SK-N-SH (cell line): ENCODE data around the gene POGZ. TPM values are rescaled to one million over a fixed set of nuclear protein-coding genes. Genes with fewer than 3 reads are reported as not detected.
"Not testable (repeated sequence)": the region's sequence is repeated elsewhere in the genome, so short reads cannot be mapped to it uniquely, and the experiment has no call there.

Source experiments
- CTCF ChIA-PET: fragments of 300-600, 350-600 bp; formaldehyde crosslinking; extraction: SDS; loops from one replicate; lab custom pipeline; 2021; lab: Yijun Ruan, JAX
- POLR2A ChIA-PET: fragments of 350-600 bp; sonication (Branson Sonifier 250); formaldehyde crosslinking; extraction: SDS; loops from one replicate; lab custom pipeline; 2020; ENCODE audit warnings: antibody characterized with exemption, inconsistent platforms; lab: Yijun Ruan, JAX
- DNase-seq: peaks from one replicate; pipeline ENCODE4 v3.0.0; 2012
- H2AFZ ChIP-seq: fragments of 200-600 bp; sonication (generic); 2 replicates; pipeline ENCODE4 v1.8.1; 2016; ENCODE audit warnings: antibody characterized with exemption, mild to moderate bottlenecking, low read depth
- H3F3A ChIP-seq: fragments of 200-600 bp; sonication (generic); replicated peaks from 2 replicates; pipeline ENCODE3; 2016; ENCODE audit warnings: antibody characterized with exemption, mild to moderate bottlenecking; ENCODE audit not compliant: insufficient read depth
- H3K27ac ChIP-seq, 2 experiments: fragments of 200-500 bp in 1 of 2; fragments of 200-600 bp in 1 of 2; sonication (Bioruptor generic) in 1 of 2; sonication (generic), shearing (Covaris generic) in 1 of 2; 2 replicates each; pipeline versions ENCODE4 v1.5.1 to v1.6.1; 2014 to 2016; ENCODE audit warnings: low read depth in 2 of 2, inconsistent platforms in 1 of 2, low read length in 1 of 2, mild to moderate bottlenecking in 1 of 2, mixed read lengths in 1 of 2
- H3K27me3 ChIP-seq: fragments of 200-600 bp; sonication (generic), shearing (Covaris generic); 2 replicates; pipeline ENCODE4 v1.6.1; 2016; ENCODE audit warnings: mixed run types; ENCODE audit not compliant: insufficient read depth
- H3K36me3 ChIP-seq, 2 experiments: fragments of 200-500 bp in 1 of 2; fragments of 200-600 bp in 1 of 2; sonication (Bioruptor generic) in 1 of 2; sonication (generic) in 1 of 2; replicated peaks in 1 of 2; 2 replicates each; pipeline versions ENCODE3 to v1.5.1; 2014 to 2016; ENCODE audit warnings: low read length in 1 of 2, mild to moderate bottlenecking in 1 of 2; ENCODE audit not compliant: insufficient read depth in 2 of 2, control insufficient read depth in 1 of 2
- H3K4me1 ChIP-seq, 2 experiments: fragments of 200-500 bp in 1 of 2; fragments of 200-600 bp in 1 of 2; sonication (Bioruptor generic) in 1 of 2; sonication (generic), shearing (Covaris generic) in 1 of 2; 2 replicates each; pipeline versions ENCODE4 v1.5.1 to v1.6.1; 2014 to 2016; ENCODE audit warnings: low read depth in 1 of 2, low read length in 1 of 2, mixed run types in 1 of 2; ENCODE audit not compliant: insufficient read depth in 2 of 2, control insufficient read depth in 1 of 2
- H3K4me2 ChIP-seq: fragments of 200-600 bp; sonication (generic), shearing (Covaris generic); 2 replicates; pipeline ENCODE4 v1.6.1; 2017; ENCODE audit warnings: mixed run types
- H3K4me3 ChIP-seq, 2 experiments: fragments of 200-500 bp in 1 of 2; fragments of 200-600 bp in 1 of 2; sonication (Bioruptor generic) in 1 of 2; sonication (generic), shearing (Covaris generic) in 1 of 2; 2 replicates each; pipeline versions ENCODE4 v1.5.1 to v1.8.1; 2014 to 2016; ENCODE audit warnings: low read depth in 2 of 2, inconsistent platforms in 1 of 2, low read length in 1 of 2, mild to moderate bottlenecking in 1 of 2, mixed read lengths in 1 of 2, moderate library complexity in 1 of 2
- H3K79me2 ChIP-seq: fragments of 200-600 bp; sonication (generic); 2 replicates; pipeline ENCODE4 v1.8.1; 2017; ENCODE audit warnings: mild to moderate bottlenecking; ENCODE audit not compliant: insufficient read depth
- H3K9ac ChIP-seq: fragments of 200-600 bp; sonication (generic); 2 replicates; pipeline ENCODE4 v1.6.1; 2017; ENCODE audit warnings: mixed run types
- H3K9me2 ChIP-seq: fragments of 200-600 bp; sonication (generic); 2 replicates; pipeline ENCODE4 v1.6.1; 2017; ENCODE audit warnings: mixed run types
- H3K9me3 ChIP-seq: fragments of 200-600 bp; sonication (generic); 2 replicates; pipeline ENCODE4 v1.6.1; 2017; ENCODE audit warnings: mixed run types, mild to moderate bottlenecking, moderate library complexity
- H4K20me1 ChIP-seq: fragments of 200-600 bp; sonication (generic); 2 replicates; pipeline ENCODE4 v1.6.1; 2017; ENCODE audit warnings: mild to moderate bottlenecking, mixed run types; ENCODE audit not compliant: insufficient read depth
- EP300 ChIP-seq, 2 experiments: IDR thresholded peaks; 2 replicates each; pipeline versions ENCODE4 v1.4.0 to v1.6.1; 2012; ENCODE audit warnings: borderline replicate concordance in 1 of 2, low read depth in 1 of 2, low read length in 1 of 2
- FOSL2 ChIP-seq: IDR thresholded peaks from 2 replicates; pipeline ENCODE4 v1.4.0; 2012; ENCODE audit warnings: low read depth, mild to moderate bottlenecking, moderate library complexity, borderline replicate concordance
- JUND ChIP-seq: IDR thresholded peaks from 2 replicates; pipeline ENCODE4 v1.4.0; 2012
- MXI1 ChIP-seq: IDR thresholded peaks from 2 replicates; pipeline ENCODE4 v1.6.1; 2012; ENCODE audit warnings: mild to moderate bottlenecking, low read depth, low read length, improper control_type of control experiment
- NRF1 ChIP-seq: IDR thresholded peaks from 2 replicates; pipeline ENCODE4 v1.6.1; 2012; ENCODE audit warnings: low read depth, mild to moderate bottlenecking, low read length
- POLR2AphosphoS5 ChIP-seq: IDR thresholded peaks from 2 replicates; pipeline ENCODE4 v1.6.1; 2012; ENCODE audit warnings: low read depth, low read length
- RAD21 ChIP-seq: IDR thresholded peaks from 2 replicates; pipeline ENCODE4 v1.6.1; 2012; ENCODE audit warnings: mild to moderate bottlenecking, low read length
- RFX5 ChIP-seq: IDR thresholded peaks from 2 replicates; pipeline ENCODE4 v1.6.1; 2012; ENCODE audit warnings: mild to moderate bottlenecking, improper control_type of control experiment, low read length
- SIN3A ChIP-seq: IDR thresholded peaks from 2 replicates; pipeline ENCODE4 v1.6.1; 2012; ENCODE audit warnings: low read depth, mild to moderate bottlenecking, low read length, moderate library complexity, borderline replicate concordance
- SMC3 ChIP-seq: IDR thresholded peaks from 2 replicates; pipeline ENCODE4 v1.6.1; 2012; ENCODE audit warnings: low read depth, low read length, improper control_type of control experiment
- TCF12 ChIP-seq: IDR thresholded peaks from 2 replicates; pipeline ENCODE4 v1.4.0; 2012
- TEAD4 ChIP-seq: IDR thresholded peaks from 2 replicates; pipeline ENCODE4 v1.4.0; 2012; ENCODE audit warnings: mild to moderate bottlenecking, borderline replicate concordance; ENCODE audit not compliant: insufficient read depth
- YY1 ChIP-seq: IDR thresholded peaks from 2 replicates; pipeline ENCODE4 v1.4.0; 2012; ENCODE audit warnings: low read depth, mild to moderate bottlenecking
- WGBS: methylation state at CpG from one replicate; pipeline ENCODE4 v1.1.6; 2017; ENCODE audit warnings: low lambda C conversion rate; 5-methylcytosine and 5-hydroxymethylcytosine counted together
- polyA plus RNA-seq, 3 experiments: library from polyadenylated mRNA; depleted of rRNA; stranded (reverse); fragments of >200 nt; gene quantifications; 2 replicates each; pipeline ENCODE4 v1.2.3, GENCODE V29; 2012
- TF ChIP-seq, protein P1 (sequence below): fragments of 200-600 bp; sonication (generic); IDR thresholded peaks from 2 replicates; pipeline ENCODE4 v1.6.1; 2017; ENCODE audit warnings: antibody characterized with exemption, mild to moderate bottlenecking, moderate library complexity
- TF ChIP-seq, protein P2 (sequence below): IDR thresholded peaks from 2 replicates; pipeline ENCODE4 v1.4.0; 2012; ENCODE audit warnings: low read depth, borderline replicate concordance
- TF ChIP-seq, protein P3 (sequence below): IDR thresholded peaks from 2 replicates; pipeline ENCODE4 v1.4.0; 2012; ENCODE audit warnings: low read depth, borderline replicate concordance

The POGZ gene
- polyA plus RNA-seq, 1 of the 3 experiments (the other 2 are of a cell fraction): 23.9 TPM

DNA sequence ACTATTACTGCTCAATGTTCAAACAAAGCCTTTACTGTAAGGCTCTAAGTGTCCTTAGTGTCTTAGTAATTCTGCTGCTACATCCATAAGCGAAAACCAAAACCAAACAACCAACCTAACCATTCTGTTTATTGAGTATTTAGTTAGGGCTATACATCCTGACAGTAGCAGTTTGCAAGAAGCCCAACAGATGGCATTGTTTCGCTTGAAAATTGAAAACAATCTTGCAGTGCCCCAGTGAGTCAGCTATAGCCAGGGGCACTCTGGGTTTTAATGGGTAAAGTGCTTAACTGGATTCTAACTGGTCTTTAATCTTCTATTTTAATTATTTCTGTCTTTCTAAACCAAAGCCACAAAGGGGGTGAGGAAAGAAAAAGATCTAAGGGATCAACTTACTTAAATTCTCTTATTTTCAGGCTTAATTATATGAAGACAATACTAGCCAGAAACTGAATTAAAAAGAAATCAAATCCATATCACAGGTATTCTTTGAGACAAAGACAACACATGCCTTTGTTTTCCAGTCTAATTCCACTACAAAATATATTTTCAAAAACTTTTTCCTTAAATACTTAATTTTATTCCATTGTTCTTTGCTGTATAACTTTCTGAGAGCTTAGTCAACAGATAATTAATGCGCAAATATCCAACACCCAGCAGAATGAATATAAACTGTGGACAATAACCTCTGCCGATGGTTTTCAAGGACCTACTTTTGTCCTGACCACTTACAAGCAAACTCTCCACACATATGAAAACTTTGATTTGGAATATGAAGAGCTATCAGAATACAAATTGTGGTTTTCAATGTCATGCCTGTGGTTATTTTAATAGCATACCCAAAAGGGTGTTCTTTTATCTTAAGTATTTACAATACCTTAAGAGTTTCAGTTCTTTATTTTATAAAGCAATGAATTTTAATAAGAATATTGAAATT is 15.2 kb downstream of the POGZ start:
- Histone ChIP-seq H4K20me1 (peaks cover 71% of the 10 kb centered on the region), H3K4me3 (no peak overlapping the region; a peak in 1 of 4 replicates), H3K9ac (no peak overlapping the region), H3K36me3 (peaks cover 24 to 37% of the 10 kb centered on the region in 2 experiments), H3K27ac (peak overlapping the region; percentile 34 to 50), H3K27me3 (no peaks in the 10 kb centered on the region), H2AFZ (no peak overlapping the region), H3F3A (peaks cover 17% of the 10 kb centered on the region), H3K4me1 (peaks cover 7 to 9% of the 10 kb centered on the region in 2 experiments; a peak in 3 of 4 replicates), H3K4me2 (peak overlapping the region; percentile 20; the same call in 1 of the 2 replicates), H3K9me2 (no peaks in the 10 kb centered on the region), H3K9me3 (no peaks in the 10 kb centered on the region), H3K79me2 (peaks cover 98% of the 10 kb centered on the region)
- CTCF ChIA-PET: interaction anchor here (0.6 to 2.2 kb wide), 23 partner anchors 9 to 392 kb away, joined by 3 to 7 read pairs (median 4); partner anchors contain the start of genes CELF3 and CGN
- POLR2A ChIA-PET: no interaction called here
- TF ChIP-seq, protein P1, sequence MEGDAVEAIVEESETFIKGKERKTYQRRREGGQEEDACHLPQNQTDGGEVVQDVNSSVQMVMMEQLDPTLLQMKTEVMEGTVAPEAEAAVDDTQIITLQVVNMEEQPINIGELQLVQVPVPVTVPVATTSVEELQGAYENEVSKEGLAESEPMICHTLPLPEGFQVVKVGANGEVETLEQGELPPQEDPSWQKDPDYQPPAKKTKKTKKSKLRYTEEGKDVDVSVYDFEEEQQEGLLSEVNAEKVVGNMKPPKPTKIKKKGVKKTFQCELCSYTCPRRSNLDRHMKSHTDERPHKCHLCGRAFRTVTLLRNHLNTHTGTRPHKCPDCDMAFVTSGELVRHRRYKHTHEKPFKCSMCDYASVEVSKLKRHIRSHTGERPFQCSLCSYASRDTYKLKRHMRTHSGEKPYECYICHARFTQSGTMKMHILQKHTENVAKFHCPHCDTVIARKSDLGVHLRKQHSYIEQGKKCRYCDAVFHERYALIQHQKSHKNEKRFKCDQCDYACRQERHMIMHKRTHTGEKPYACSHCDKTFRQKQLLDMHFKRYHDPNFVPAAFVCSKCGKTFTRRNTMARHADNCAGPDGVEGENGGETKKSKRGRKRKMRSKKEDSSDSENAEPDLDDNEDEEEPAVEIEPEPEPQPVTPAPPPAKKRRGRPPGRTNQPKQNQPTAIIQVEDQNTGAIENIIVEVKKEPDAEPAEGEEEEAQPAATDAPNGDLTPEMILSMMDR: peak; percentile 85
- TF ChIP-seq YY1: no peak
- TF ChIP-seq EP300 (IDR thresholded peaks at IDR 0.05; ENCODE audit: borderline replicate concordance in 1 of 2, low read depth in 1 of 2, low read length in 1 of 2): peak in 1 of 2 experiments; percentile 32; a peak in 1 of 4 replicates
- 0 out of 2 replicates have a peak, but pooled peaks have one; percentile 18 for TF ChIP-seq MXI1
- TF ChIP-seq TEAD4: no peak
- no peak; the same call in 1 of the 2 replicates for TF ChIP-seq POLR2AphosphoS5
- peak; percentile 71; the same call in 1 of the 2 replicates for TF ChIP-seq RFX5
- TF ChIP-seq, protein P2, sequence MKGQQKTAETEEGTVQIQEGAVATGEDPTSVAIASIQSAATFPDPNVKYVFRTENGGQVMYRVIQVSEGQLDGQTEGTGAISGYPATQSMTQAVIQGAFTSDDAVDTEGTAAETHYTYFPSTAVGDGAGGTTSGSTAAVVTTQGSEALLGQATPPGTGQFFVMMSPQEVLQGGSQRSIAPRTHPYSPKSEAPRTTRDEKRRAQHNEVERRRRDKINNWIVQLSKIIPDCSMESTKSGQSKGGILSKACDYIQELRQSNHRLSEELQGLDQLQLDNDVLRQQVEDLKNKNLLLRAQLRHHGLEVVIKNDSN: no peak
- 0 out of 2 replicates have a peak, but pooled peaks have one; percentile 9 for TF ChIP-seq JUND
- TF ChIP-seq TCF12: peak; percentile 12; the same call in 1 of the 2 replicates
- no peak for TF ChIP-seq NRF1
- TF ChIP-seq RAD21: peak; percentile 83
- TF ChIP-seq, protein P3, sequence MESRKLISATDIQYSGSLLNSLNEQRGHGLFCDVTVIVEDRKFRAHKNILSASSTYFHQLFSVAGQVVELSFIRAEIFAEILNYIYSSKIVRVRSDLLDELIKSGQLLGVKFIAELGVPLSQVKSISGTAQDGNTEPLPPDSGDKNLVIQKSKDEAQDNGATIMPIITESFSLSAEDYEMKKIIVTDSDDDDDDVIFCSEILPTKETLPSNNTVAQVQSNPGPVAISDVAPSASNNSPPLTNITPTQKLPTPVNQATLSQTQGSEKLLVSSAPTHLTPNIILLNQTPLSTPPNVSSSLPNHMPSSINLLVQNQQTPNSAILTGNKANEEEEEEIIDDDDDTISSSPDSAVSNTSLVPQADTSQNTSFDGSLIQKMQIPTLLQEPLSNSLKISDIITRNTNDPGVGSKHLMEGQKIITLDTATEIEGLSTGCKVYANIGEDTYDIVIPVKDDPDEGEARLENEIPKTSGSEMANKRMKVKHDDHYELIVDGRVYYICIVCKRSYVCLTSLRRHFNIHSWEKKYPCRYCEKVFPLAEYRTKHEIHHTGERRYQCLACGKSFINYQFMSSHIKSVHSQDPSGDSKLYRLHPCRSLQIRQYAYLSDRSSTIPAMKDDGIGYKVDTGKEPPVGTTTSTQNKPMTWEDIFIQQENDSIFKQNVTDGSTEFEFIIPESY: no peak
- peak; percentile 55; the same call in 1 of the 2 replicates for TF ChIP-seq SIN3A
- peak; percentile 69 for TF ChIP-seq SMC3
- TF ChIP-seq FOSL2: peak; percentile 55; the same call in 1 of the 2 replicates
- DNase-seq: peak; percentile 77
- whole genome bisulfite sequencing: 34% methylated on average over 4 of the region's 4 CpGs

DNA sequence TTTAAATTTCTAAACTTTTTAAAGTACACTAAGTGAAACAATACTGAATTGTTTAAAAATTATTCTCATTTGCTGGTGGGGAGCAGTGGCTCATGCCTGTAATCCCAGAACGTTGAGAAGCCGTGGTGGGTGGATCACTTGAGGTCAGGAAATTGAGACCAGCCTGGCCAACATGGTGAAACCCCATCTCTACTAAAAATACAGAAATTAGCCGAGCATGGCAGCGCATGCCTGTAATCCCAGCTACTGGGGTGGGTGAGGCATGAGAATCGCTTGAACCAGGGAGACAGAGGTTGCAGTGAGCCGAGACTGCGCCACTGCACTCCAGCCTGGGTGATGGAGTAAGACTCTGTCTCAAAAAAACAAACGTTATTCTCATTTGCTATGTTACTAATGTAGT is 21.9 kb downstream of the POGZ start:
- H3K4me3 ChIP-seq, H2AFZ ChIP-seq, POLR2A ChIA-PET, H3K4me2 ChIP-seq, H3F3A ChIP-seq, H3K9me3 ChIP-seq, H3K27ac ChIP-seq, H3K4me1 ChIP-seq, H3K27me3 ChIP-seq, H3K9ac ChIP-seq, DNase-seq, H3K9me2 ChIP-seq: not testable (repeated sequence)
- Histone ChIP-seq H4K20me1 (peaks cover 60% of the 10 kb centered on the region), H3K79me2 (peaks cover 98% of the 10 kb centered on the region), H3K36me3 (peaks cover 23 to 34% of the 10 kb centered on the region in 2 experiments)
- CTCF ChIA-PET: interaction anchor here (1.2 to 1.3 kb wide), 2 partner anchors 136 to 278 kb away, joined by 3 to 5 read pairs; no protein-coding TSS in a partner anchor
- WGBS: 93% methylated on average over 8 of the region's 8 CpGs
